ENCODE data around the gene NOL4L. TPM values are rescaled to one million over a fixed set of nuclear protein-coding genes. Genes with fewer than 3 reads are reported as not detected.

Gene NOL4L
- polyA plus RNA-seq, 1 donor (not counting 4 experiments of a cell fraction or from before 2014, with no cell fraction given): 1.0 TPM

GRCh38 chr20:32421290-32421689 lies 163.8 kb downstream of the NOL4L start:
- Histone ChIP-seq H3K9me3 (ENCODE audit: control insufficient read depth, low read depth, low read length) (no peaks in the 10 kb centered on the region), H3K79me2 (ENCODE audit: control insufficient read depth, insufficient read depth, low read length) (peaks cover 9% of the 10 kb centered on the region), H3K9me1 (ENCODE audit: control insufficient read depth, extremely low read depth, insufficient read depth, low read length) (no peaks in the 10 kb centered on the region), H2AFZ (ENCODE audit: control insufficient read depth, low read length) (no peak overlapping the region), H4K20me1 (ENCODE audit: control insufficient read depth, extremely low read depth, insufficient read depth, low read length) (no peaks in the 10 kb centered on the region), H3K9ac (ENCODE audit: control insufficient read depth, extremely low read depth, insufficient read depth, low read length) (no peak overlapping the region), H3K27me3 (ENCODE audit: control insufficient read depth, extremely low read depth, insufficient read depth, low read length) (no peaks in the 10 kb centered on the region), H3K36me3 (ENCODE audit: control insufficient read depth in 2 of 2, extremely low read depth in 1 of 2, insufficient read depth in 2 of 2, low read length in 2 of 2) (no peaks in the 10 kb centered on the region), H3K4me2 (ENCODE audit: control insufficient read depth, extremely low read depth, insufficient read depth, low read depth, low read length) (no peak overlapping the region), H3K4me1 (ENCODE audit: control insufficient read depth, extremely low read depth, insufficient read depth, low read length) (no peaks in the 10 kb centered on the region), H3K27ac (ENCODE audit: control insufficient read depth, insufficient read depth, low read length) (no peak overlapping the region), H3K4me3 (ENCODE audit: control insufficient read depth in 2 of 3, extremely low read depth in 1 of 3, insufficient read depth in 2 of 3, low read depth in 1 of 3, low read length in 3 of 3) (no peak overlapping the region)
- DNase-seq (ENCODE audit: low read depth, low spot score) (no peak), FAIRE-seq (no peak)
- TF ChIP-seq CTCF (optimal IDR thresholded peaks at IDR 0.05 in 1 of 3, IDR thresholded peaks at IDR 0.05 in 1 of 3, conservative IDR thresholded peaks at IDR 0.05 in 1 of 3; ENCODE audit: extremely low read depth in 1 of 3, insufficient read depth in 2 of 3, low read length in 3 of 3) (no peak), EZH2 (IDR thresholded peaks at IDR 0.05; ENCODE audit: low read length) (no peak)
- dilution Hi-C loops (cut with MboI; ENCODE audit: extremely low pct_ligation_motif_present, low sequenced_read_pairs): no loop called here

GRCh38 chr20:32418376-32418775 lies 166.8 kb downstream of the NOL4L start:
- Histone ChIP-seq H3K4me3 (ENCODE audit: control insufficient read depth in 2 of 3, extremely low read depth in 1 of 3, insufficient read depth in 2 of 3, low read depth in 1 of 3, low read length in 3 of 3) (no peak overlapping the region), H3K27ac (ENCODE audit: control insufficient read depth, insufficient read depth, low read length) (no peak overlapping the region), H4K20me1 (ENCODE audit: control insufficient read depth, extremely low read depth, insufficient read depth, low read length) (no peaks in the 10 kb centered on the region), H3K9me3 (ENCODE audit: control insufficient read depth, low read depth, low read length) (no peaks in the 10 kb centered on the region), H3K9me1 (ENCODE audit: control insufficient read depth, extremely low read depth, insufficient read depth, low read length) (no peaks in the 10 kb centered on the region), H2AFZ (ENCODE audit: control insufficient read depth, low read length) (no peak overlapping the region), H3K36me3 (ENCODE audit: control insufficient read depth in 2 of 2, extremely low read depth in 1 of 2, insufficient read depth in 2 of 2, low read length in 2 of 2) (no peaks in the 10 kb centered on the region), H3K79me2 (ENCODE audit: control insufficient read depth, insufficient read depth, low read length) (peaks cover 21% of the 10 kb centered on the region), H3K9ac (ENCODE audit: control insufficient read depth, extremely low read depth, insufficient read depth, low read length) (no peak overlapping the region), H3K4me1 (ENCODE audit: control insufficient read depth, extremely low read depth, insufficient read depth, low read length) (no peaks in the 10 kb centered on the region), H3K4me2 (ENCODE audit: control insufficient read depth, extremely low read depth, insufficient read depth, low read depth, low read length) (no peak overlapping the region), H3K27me3 (ENCODE audit: control insufficient read depth, extremely low read depth, insufficient read depth, low read length) (no peaks in the 10 kb centered on the region)
- dilution Hi-C loops (cut with MboI; ENCODE audit: extremely low pct_ligation_motif_present, low sequenced_read_pairs): no loop called here
- DNase-seq (ENCODE audit: low read depth, low spot score) (no peak), FAIRE-seq (no peak)
- TF ChIP-seq CTCF (optimal IDR thresholded peaks at IDR 0.05 in 1 of 3, IDR thresholded peaks at IDR 0.05 in 1 of 3, conservative IDR thresholded peaks at IDR 0.05 in 1 of 3; ENCODE audit: extremely low read depth in 1 of 3, insufficient read depth in 2 of 3, low read length in 3 of 3) (no peak), EZH2 (IDR thresholded peaks at IDR 0.05; ENCODE audit: low read length) (no peak)

Measured in keratinocyte (primary cell).